Progenitor cell of endocrine pancreas (in vitro differentiated cells): ENCODE data around the gene PTK6. TPM values are rescaled to one million over a fixed set of nuclear protein-coding genes. Genes with fewer than 3 reads are reported as not detected.

ENCODE experiments used
- DNase-seq: peaks from one replicate; pipeline ENCODE4 v3.0.0; 2021; ENCODE audit warnings: low spot score; ENCODE audit not compliant: unreplicated experiment
- H3K27ac Mint-ChIP-seq: 2 replicates; pipeline ENCODE4 v1.8.0; 2021; ENCODE audit warnings: mild to moderate bottlenecking, moderate library complexity, mixed read lengths
- H3K27me3 Mint-ChIP-seq: 2 replicates; pipeline ENCODE4 v1.8.0; 2021; ENCODE audit warnings: mixed read lengths
- H3K36me3 Mint-ChIP-seq: 2 replicates; pipeline ENCODE4 v1.8.0; 2022; ENCODE audit warnings: mixed read lengths; ENCODE audit not compliant: insufficient read depth
- H3K4me1 Mint-ChIP-seq: 2 replicates; pipeline ENCODE4 v1.8.0; 2021; ENCODE audit warnings: low read depth, mixed read lengths
- H3K4me3 Mint-ChIP-seq: 2 replicates; pipeline ENCODE4 v1.8.0; 2021; ENCODE audit warnings: low read depth, mild to moderate bottlenecking, moderate library complexity, mixed read lengths
- H3K9me3 Mint-ChIP-seq: 2 replicates; pipeline ENCODE4 v1.8.0; 2021; ENCODE audit warnings: low read depth, mixed read lengths
- total RNA-seq: library from RNA; stranded (reverse); gene quantifications from 2 replicates; pipeline ENCODE4 v1.2.1, GENCODE V29; 2021
- TF ChIP-seq, protein P1 (sequence below): fragments of 200-600 bp; sonication (generic); IDR thresholded peaks from one replicate; pipeline ENCODE4 v1.5.0; 2021; ENCODE audit warnings: antibody characterized with exemption, mild to moderate bottlenecking; ENCODE audit not compliant: unreplicated experiment

PTK6 gene
- total RNA-seq, 1 donor from 2014 or later = 0.29 TPM

DNA sequence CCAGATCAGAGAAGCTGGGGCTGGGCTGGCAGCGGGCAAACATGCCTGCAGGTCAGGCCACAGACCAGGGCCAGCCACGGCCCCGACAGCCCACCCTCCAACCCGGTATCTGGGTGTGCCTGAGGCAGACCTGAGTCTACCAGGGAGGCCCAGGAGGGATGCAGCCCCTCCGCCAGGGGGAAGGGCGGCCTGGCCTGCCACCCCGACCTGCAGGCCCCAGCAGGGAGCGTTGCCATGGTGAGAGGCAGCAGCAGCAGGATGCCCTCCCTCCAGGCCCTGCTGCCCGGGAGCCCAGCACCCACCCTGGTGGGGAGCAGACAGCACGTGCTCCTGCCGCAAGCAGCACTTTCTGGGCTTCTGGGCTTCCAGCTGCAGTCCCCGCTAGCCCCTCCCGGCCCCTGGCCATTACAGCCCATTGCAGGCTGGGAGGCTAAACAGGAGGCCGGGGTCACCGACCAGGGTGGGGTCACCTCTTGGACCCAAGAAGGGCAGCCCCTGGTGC is 34.5 kb downstream of the PTK6 start:
- H3K4me1 Mint-ChIP-seq = no peaks in the 10 kb centered on the region
- peak; percentile 8 for DNase-seq
- peaks cover 5% of the 10 kb centered on the region for H3K9me3 Mint-ChIP-seq
- H3K27ac Mint-ChIP-seq = no peak overlapping the region
- TF ChIP-seq, protein P1, sequence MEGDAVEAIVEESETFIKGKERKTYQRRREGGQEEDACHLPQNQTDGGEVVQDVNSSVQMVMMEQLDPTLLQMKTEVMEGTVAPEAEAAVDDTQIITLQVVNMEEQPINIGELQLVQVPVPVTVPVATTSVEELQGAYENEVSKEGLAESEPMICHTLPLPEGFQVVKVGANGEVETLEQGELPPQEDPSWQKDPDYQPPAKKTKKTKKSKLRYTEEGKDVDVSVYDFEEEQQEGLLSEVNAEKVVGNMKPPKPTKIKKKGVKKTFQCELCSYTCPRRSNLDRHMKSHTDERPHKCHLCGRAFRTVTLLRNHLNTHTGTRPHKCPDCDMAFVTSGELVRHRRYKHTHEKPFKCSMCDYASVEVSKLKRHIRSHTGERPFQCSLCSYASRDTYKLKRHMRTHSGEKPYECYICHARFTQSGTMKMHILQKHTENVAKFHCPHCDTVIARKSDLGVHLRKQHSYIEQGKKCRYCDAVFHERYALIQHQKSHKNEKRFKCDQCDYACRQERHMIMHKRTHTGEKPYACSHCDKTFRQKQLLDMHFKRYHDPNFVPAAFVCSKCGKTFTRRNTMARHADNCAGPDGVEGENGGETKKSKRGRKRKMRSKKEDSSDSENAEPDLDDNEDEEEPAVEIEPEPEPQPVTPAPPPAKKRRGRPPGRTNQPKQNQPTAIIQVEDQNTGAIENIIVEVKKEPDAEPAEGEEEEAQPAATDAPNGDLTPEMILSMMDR = no peak
- H3K27me3 Mint-ChIP-seq = peaks cover 25% of the 10 kb centered on the region
- no peaks in the 10 kb centered on the region for H3K36me3 Mint-ChIP-seq
- H3K4me3 Mint-ChIP-seq = no peak overlapping the region

DNA sequence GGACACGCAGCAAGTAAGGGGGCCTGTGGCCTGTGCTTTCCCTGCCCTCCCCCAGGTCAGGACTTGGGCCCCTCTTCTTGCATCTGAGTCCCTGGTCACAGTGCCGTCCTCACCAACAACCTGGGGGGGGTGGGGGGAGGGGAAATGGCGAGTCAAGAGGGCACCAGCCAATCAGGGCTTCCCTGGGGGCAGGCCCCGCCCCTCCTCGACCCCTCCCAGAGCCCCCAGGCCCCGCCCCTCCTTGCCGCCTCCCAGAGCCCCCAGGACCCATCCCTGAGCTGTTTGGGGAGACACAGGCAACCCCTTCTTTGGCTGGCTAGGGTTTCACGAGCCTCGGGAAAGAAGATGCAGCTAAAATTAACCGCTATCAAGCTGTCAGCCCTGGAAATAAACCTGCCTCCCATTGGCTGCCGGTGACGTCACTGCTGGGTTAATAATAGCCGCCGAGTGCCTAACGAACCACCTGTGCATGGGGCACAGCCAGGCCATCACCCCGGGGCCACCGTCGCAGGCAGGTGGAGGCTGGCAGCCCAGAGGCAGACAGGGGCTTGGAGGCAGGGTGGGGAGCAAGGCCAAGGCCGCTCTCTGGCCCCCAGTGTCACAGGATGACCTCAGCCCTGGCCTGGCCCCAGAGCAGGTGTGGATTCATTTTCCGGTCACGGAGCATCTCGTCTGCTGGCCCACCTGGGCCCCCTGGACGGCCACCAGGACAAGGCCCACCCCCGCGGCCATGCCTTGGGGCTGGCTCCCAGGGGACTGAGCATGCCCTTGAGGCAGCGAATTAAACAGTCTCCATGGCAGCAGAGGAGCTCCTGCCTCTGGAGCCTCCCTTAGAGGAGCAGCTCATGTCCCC is 35.1 kb downstream of the PTK6 start:
- peak; percentile 14 for DNase-seq
- Mint-ChIP-seq H3K27ac (no peak overlapping the region), H3K36me3 (no peaks in the 10 kb centered on the region), H3K9me3 (peaks cover 5% of the 10 kb centered on the region), H3K4me3 (no peak overlapping the region), H3K4me1 (no peaks in the 10 kb centered on the region), H3K27me3 (peaks cover 28% of the 10 kb centered on the region)
- TF ChIP-seq, protein P1 = no peak

DNA sequence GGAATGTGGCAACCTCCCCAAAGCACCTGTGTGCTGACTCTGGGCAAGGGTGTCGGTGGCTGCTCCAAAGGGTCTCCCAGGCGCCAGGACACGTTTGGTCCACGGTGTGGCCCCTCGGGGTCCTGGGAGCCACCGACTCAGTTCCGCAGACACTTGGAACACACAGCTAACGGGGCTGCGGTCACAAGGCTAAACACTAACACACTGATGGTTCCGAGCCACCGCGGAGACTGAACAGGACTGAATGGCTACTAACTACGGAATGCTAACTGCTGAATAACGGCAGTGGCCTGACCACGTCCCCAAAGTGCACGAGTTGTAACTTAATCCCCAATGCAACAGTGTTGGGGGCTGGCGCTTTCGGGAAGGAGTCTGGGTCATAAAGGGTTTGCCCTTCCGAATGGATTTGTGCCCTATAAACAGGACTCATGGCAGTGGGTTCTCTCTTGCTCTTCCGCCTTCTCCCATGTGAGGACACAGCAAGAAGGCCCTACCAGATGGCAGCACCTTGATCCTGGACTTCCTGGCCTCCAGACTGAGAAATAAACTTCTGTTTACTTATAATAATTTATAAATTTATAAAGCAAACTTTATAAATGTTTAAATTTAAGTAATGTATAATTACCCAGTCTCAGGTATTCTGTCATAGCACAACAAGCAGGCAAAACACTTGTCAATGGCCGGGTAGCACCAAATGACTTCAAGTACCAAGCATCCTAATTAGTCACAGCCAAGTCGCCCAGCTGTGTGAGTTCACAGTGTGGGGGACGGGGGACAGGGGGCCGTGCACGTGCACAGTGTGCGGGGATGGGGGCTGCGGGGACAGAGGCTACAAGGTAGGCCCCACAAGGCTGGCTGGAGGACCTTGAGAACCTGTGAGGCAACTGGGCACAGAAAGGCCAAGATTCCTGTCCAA is 36.0 kb downstream of the PTK6 start:
- H3K36me3 Mint-ChIP-seq = no peaks in the 10 kb centered on the region
- no peak for DNase-seq
- peaks cover 5% of the 10 kb centered on the region for H3K9me3 Mint-ChIP-seq
- H3K4me1 Mint-ChIP-seq = peaks cover 1% of the 10 kb centered on the region
- peaks cover 32% of the 10 kb centered on the region for H3K27me3 Mint-ChIP-seq
- TF ChIP-seq, protein P1 = no peak
- H3K4me3 Mint-ChIP-seq = no peak overlapping the region
- H3K27ac Mint-ChIP-seq = no peak overlapping the region

DNA sequence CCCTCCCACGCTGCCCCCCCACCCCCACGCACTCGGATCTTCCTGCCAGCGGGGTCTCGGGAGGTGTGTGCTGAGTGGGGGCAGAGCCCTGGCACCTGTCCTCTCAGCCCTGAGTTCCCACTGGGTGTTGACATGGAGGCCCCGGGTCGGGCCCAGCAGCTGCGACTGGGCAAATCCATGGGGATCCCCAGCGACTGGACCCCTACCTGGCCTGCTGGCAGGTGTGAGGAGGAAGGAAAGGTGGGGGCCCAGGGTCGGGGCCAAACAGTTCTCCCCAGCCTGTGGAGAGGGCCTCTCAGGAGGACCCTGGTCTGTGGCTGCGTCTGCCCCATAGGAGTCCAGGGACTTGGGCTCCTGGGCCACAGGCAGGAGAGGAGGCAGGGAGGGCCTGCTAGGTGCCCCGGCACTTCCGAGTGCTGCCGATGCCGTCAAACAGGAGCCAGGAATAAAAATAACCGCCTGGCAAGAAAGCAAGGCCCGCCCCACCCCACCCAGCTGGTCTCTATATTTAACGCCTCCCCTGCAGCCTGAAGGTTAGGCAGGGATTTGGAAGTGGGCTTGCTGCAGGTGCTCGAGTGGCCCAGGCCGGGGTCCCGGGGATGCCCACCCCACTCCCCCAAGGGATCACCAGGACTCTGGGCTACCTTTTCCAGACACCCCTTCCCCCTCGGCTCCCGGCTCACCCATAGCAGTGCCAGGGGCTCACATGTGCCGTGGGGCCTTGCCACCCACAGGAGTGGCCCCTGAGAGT is 36.9 kb downstream of the PTK6 start:
- Mint-ChIP-seq H3K4me1 (peaks cover 1% of the 10 kb centered on the region), H3K27me3 (peaks cover 33% of the 10 kb centered on the region), H3K36me3 (no peaks in the 10 kb centered on the region), H3K27ac (no peak overlapping the region), H3K9me3 (peaks cover 5% of the 10 kb centered on the region), H3K4me3 (no peak overlapping the region)
- TF ChIP-seq, protein P1 = no peak
- peak; percentile 9 for DNase-seq
